ENCODE measurements around the gene FAM161A. TPM values are rescaled to one million over a fixed set of nuclear protein-coding genes. Genes with fewer than 3 reads are reported as not detected.
"Not testable (repeated sequence)": the region's sequence is repeated elsewhere in the genome, so short reads cannot be mapped to it uniquely, and the experiment has no call there.

FAM161A gene
- total RNA-seq, 1 donor from 2014 or later: not detected

DNA sequence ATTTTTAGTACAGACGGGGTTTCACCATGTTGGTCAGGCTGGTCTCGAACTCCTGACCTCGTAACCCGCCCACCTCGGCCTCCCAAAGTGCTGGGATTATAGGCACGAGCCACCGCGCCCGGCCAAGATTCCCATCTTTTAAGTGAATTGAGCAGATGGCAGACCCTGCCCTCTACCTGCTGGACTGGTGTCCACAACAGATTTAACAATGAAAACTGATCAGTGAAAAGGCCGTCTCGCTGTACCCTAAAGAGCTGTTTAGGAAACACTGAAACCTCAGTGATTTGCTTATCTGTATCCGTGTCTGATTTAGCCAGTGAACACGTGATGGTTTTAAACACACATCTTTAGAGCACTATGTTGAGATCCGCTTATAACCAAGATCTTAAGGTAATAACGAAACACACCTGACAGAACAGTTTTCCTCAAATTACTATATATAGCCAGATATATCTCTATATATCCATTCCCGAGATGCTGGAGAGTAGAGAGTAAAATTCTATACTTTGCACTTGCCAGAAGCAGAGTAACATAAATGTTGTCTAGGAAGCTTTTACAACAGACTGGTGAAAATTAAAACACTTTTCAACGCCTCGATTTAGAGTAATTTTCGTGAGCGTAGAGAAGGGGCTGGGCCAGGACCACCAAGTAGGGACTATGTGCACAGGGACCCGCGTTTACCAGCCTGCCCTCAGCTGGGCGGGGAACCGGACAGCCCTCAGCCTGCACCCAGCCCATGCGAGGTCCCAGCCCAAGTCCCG, 594 bp downstream of the FAM161A start:
- Histone ChIP-seq H3K27ac (peak overlapping the region; percentile 93 to 95), H3K4me1 (peaks cover 0 to 4% of the 10 kb centered on the region in 2 donors), H3K27me3 (no peaks in the 10 kb centered on the region), H3K4me3 (peak overlapping the region; percentile 76 to 94), H3K9me3 (no peaks in the 10 kb centered on the region), H3K36me3 (no peaks in the 10 kb centered on the region)
- TF ChIP-seq, protein P1, sequence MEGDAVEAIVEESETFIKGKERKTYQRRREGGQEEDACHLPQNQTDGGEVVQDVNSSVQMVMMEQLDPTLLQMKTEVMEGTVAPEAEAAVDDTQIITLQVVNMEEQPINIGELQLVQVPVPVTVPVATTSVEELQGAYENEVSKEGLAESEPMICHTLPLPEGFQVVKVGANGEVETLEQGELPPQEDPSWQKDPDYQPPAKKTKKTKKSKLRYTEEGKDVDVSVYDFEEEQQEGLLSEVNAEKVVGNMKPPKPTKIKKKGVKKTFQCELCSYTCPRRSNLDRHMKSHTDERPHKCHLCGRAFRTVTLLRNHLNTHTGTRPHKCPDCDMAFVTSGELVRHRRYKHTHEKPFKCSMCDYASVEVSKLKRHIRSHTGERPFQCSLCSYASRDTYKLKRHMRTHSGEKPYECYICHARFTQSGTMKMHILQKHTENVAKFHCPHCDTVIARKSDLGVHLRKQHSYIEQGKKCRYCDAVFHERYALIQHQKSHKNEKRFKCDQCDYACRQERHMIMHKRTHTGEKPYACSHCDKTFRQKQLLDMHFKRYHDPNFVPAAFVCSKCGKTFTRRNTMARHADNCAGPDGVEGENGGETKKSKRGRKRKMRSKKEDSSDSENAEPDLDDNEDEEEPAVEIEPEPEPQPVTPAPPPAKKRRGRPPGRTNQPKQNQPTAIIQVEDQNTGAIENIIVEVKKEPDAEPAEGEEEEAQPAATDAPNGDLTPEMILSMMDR (IDR thresholded peaks at IDR 0.05): no peak
- DNase-seq (ENCODE audit: low spot score in 2 of 2): peak in 1 of 2 donors; percentile 17
- intact Hi-C loops (cut with DNase I): loop anchor here (5.0 kb wide), 2 partner anchors 381 to 1096 kb away; partner anchors contain the start of genes PAPOLG and USP34

DNA sequence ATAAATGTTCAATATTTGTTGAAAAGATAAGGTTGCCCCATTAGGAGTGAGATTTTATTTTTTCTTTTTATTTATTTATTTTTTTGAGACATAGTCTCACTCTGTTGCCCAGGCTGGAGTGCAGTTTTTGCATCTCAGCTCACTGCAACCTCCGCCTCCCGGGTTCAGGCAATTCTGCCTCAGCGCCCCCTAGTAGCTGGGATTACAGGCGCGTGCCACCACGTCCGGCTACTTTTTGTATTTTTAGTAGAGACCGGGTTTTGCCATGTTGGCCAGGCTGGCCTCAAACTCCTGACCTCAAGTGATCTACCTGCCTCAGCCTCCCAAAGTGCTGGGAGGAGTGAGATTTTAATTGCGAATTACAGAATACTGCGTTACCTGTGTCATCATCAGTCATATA, 2.6 kb downstream of the FAM161A start:
- not testable (repeated sequence) for H3K4me1 ChIP-seq; H3K36me3 ChIP-seq; H3K9me3 ChIP-seq; H3K4me3 ChIP-seq; H3K27ac ChIP-seq; DNase-seq (ENCODE audit: low spot score in 2 of 2); H3K27me3 ChIP-seq
- intact Hi-C loops (cut with DNase I): loop anchor here (5.0 kb wide), 2 partner anchors 379 to 1094 kb away; partner anchors contain the start of genes PAPOLG and USP34

DNA sequence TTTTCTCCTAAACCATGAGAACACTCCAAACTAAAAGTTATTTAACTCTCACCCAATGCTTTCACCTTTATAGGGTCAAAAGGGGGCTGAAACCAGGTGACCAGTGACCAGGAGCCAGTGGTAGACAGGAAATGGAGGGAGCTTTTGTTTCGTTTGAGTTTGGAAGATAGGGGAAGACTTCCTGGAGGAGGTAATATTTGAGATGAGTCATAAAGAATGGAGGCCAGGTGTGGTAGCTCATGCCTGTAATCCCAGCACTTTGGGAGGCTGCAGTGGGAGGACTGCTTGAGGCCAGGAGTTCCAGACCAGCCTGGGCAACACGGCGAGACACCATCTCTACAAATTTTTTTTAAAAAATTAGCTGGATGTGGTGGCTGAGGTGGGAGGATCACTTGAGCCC, 8.5 kb downstream of the FAM161A start:
- DNase-seq (ENCODE audit: low spot score in 2 of 2): no peak
- Histone ChIP-seq H3K27me3 (no peaks in the 10 kb centered on the region), H3K9me3 (no peaks in the 10 kb centered on the region), H3K4me1 (no peaks in the 10 kb centered on the region), H3K4me3 (no peak overlapping the region), H3K36me3 (no peaks in the 10 kb centered on the region), H3K27ac (no peak overlapping the region)
- intact Hi-C loops (cut with DNase I): no loop called here
- TF ChIP-seq, protein P1 (IDR thresholded peaks at IDR 0.05): no peak

DNA sequence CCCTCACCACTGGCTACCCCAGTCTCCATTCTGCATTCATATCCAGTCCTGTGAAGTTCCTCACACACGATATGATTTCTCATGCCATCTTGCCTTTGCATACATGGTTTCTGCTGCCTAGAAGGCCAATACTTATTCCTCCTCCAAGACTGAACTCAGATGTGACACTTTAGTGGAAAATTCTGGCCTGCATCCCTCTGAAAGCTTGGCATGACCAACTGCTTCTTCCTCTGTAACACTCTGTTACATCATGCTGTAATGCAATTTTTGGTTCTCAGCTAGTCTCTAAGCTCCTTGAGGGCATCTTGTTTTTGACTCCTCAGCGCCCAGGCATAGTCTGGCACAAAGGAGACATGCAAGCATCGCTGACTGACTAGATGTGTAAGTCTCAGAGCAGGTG, 12.6 kb downstream of the FAM161A start:
- Histone ChIP-seq H3K4me1 (no peaks in the 10 kb centered on the region), H3K36me3 (no peaks in the 10 kb centered on the region), H3K9me3 (no peaks in the 10 kb centered on the region), H3K27me3 (no peaks in the 10 kb centered on the region), H3K27ac (no peak overlapping the region), H3K4me3 (no peak overlapping the region)
- intact Hi-C loops (cut with DNase I): no loop called here
- DNase-seq (ENCODE audit: low spot score in 2 of 2): no peak
- TF ChIP-seq, protein P1 (IDR thresholded peaks at IDR 0.05): no peak

DNA sequence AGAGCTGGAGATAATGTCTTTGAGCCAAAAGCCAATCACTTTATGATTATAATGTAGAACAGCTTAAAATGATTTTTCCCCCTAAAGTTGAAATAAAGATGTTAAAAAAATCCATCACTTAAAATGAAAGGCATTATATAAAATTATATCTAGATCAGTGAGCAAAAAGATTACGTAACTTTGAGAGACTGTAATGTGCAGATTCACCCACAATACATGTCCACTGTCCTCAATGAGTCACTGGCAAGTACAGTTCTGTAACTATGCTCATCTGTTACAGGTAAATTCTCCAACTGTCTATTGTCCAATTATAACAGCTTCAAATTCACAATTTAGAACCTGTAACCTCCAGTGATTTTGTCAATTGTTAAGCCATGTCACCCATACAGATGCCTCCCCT, 19.0 kb downstream of the FAM161A start:
- Histone ChIP-seq H3K9me3 (no peaks in the 10 kb centered on the region), H3K27me3 (no peaks in the 10 kb centered on the region), H3K27ac (no peak overlapping the region), H3K36me3 (peaks cover 2 to 8% of the 10 kb centered on the region in 2 donors), H3K4me1 (no peaks in the 10 kb centered on the region), H3K4me3 (no peak overlapping the region)
- TF ChIP-seq, protein P1 (IDR thresholded peaks at IDR 0.05): no peak
- intact Hi-C loops (cut with DNase I): no loop called here
- DNase-seq (ENCODE audit: low spot score in 2 of 2): no peak

DNA sequence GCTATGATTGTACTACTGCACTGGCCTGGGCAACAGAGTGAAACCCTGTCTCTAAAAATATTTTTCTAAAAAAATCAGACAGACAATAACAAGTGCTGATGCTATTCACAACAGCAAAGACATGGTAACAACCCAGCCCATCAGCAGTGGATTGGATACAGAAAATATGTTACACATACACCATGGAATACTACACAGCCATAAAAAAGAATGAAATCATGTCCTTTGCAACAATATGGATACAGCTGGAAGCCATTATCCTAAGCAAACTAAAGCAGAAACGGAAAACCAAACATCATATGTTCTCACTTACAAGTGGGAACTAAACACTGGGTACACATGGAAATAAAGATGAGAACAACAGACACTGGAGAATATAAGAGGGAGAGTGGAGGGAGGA, 19.9 kb downstream of the FAM161A start:
- intact Hi-C loops (cut with DNase I): no loop called here
- no peaks in the 10 kb centered on the region for H3K4me1 ChIP-seq
- no peaks in the 10 kb centered on the region for H3K27me3 ChIP-seq
- TF ChIP-seq, protein P1 (IDR thresholded peaks at IDR 0.05): no peak
- H3K27ac ChIP-seq: no peak overlapping the region
- H3K36me3 ChIP-seq: peaks cover 2 to 8% of the 10 kb centered on the region in 2 donors
- no peak for DNase-seq (ENCODE audit: low spot score in 2 of 2)
- H3K9me3 ChIP-seq: no peaks in the 10 kb centered on the region
- no peak overlapping the region for H3K4me3 ChIP-seq

All from ascending aorta (tissue), 2 donors.